ENCODE results near the gene FSHR.

FSHR gene

GRCh38 chr2:49154140-49154539 is at the start of gene FSHR:
Gene FSHR, minus strand, starts transcription at chr2:49154515. Its CDS starts 98 bp downstream, at chr2:49154417.
- in situ Hi-C loops (cut with HindIII; ENCODE audit: low sequenced_read_pairs) = no loop called here

- in situ Hi-C loops (cut with HindIII; ENCODE audit: low sequenced_read_pairs) = no loop called here
Observed at GRCh38 chr2:49199266-49199665, 45.0 kb upstream of the FSHR start.

- in situ Hi-C loops (cut with HindIII; ENCODE audit: low sequenced_read_pairs) = no loop called here
Observed at GRCh38 chr2:49194701-49195100, 40.4 kb upstream of the FSHR start.

GRCh38 chr2:49192036-49192435 is 37.7 kb upstream of the FSHR start:
- in situ Hi-C loops (cut with HindIII; ENCODE audit: low sequenced_read_pairs) = no loop called here

- in situ Hi-C loops (cut with HindIII; ENCODE audit: low sequenced_read_pairs) = loop anchor here (5.0 kb wide), 1 partner anchor 48 kb away; no protein-coding TSS in a partner anchor
Observed at GRCh38 chr2:49189512-49190225, 35.4 kb upstream of the FSHR start.

GRCh38 chr2:49186050-49186648 is 31.8 kb upstream of the FSHR start:
- in situ Hi-C loops (cut with HindIII; ENCODE audit: low sequenced_read_pairs) = loop anchor here (5.0 kb wide), 1 partner anchor 51 kb away; no protein-coding TSS in a partner anchor

- in situ Hi-C loops (cut with HindIII; ENCODE audit: low sequenced_read_pairs) = no loop called here
Observed at GRCh38 chr2:49178656-49179055, 24.3 kb upstream of the FSHR start.

GRCh38 chr2:49177194-49177593 is 22.9 kb upstream of the FSHR start:
- in situ Hi-C loops (cut with HindIII; ENCODE audit: low sequenced_read_pairs) = no loop called here

GRCh38 chr2:49175831-49176230 is 21.5 kb upstream of the FSHR start:
- in situ Hi-C loops (cut with HindIII; ENCODE audit: low sequenced_read_pairs) = no loop called here

GRCh38 chr2:49174750-49175149 is 20.4 kb upstream of the FSHR start:
- in situ Hi-C loops (cut with HindIII; ENCODE audit: low sequenced_read_pairs) = no loop called here

- in situ Hi-C loops (cut with HindIII; ENCODE audit: low sequenced_read_pairs) = no loop called here
Observed at GRCh38 chr2:49167131-49167530, 12.8 kb upstream of the FSHR start.

- in situ Hi-C loops (cut with HindIII; ENCODE audit: low sequenced_read_pairs) = no loop called here
Observed at GRCh38 chr2:49165662-49166061, 11.3 kb upstream of the FSHR start.

- in situ Hi-C loops (cut with HindIII; ENCODE audit: low sequenced_read_pairs) = no loop called here
Observed at GRCh38 chr2:49164729-49165128, 10.4 kb upstream of the FSHR start.

- in situ Hi-C loops (cut with HindIII; ENCODE audit: low sequenced_read_pairs) = no loop called here
Observed at GRCh38 chr2:49162151-49162550, 7.8 kb upstream of the FSHR start.

GRCh38 chr2:49154891-49155290 is 576 bp upstream of the FSHR start:
- in situ Hi-C loops (cut with HindIII; ENCODE audit: low sequenced_read_pairs) = no loop called here

GRCh38 chr2:49153252-49153651 is 1.1 kb downstream of the FSHR start:
- in situ Hi-C loops (cut with HindIII; ENCODE audit: low sequenced_read_pairs) = no loop called here

GRCh38 chr2:49152824-49153223 is 1.5 kb downstream of the FSHR start:
- in situ Hi-C loops (cut with HindIII; ENCODE audit: low sequenced_read_pairs) = no loop called here

GRCh38 chr2:49146401-49146800 is 7.9 kb downstream of the FSHR start:
- in situ Hi-C loops (cut with HindIII; ENCODE audit: low sequenced_read_pairs) = no loop called here

- in situ Hi-C loops (cut with HindIII; ENCODE audit: low sequenced_read_pairs) = no loop called here
Observed at GRCh38 chr2:49131801-49132200, 22.5 kb downstream of the FSHR start.

- in situ Hi-C loops (cut with HindIII; ENCODE audit: low sequenced_read_pairs) = no loop called here
Observed at GRCh38 chr2:49129034-49129433, 25.3 kb downstream of the FSHR start.

- in situ Hi-C loops (cut with HindIII; ENCODE audit: low sequenced_read_pairs) = no loop called here
Observed at GRCh38 chr2:49123600-49123999, 30.7 kb downstream of the FSHR start.

- in situ Hi-C loops (cut with HindIII; ENCODE audit: low sequenced_read_pairs) = no loop called here
Observed at GRCh38 chr2:49122107-49122506, 32.2 kb downstream of the FSHR start.

GRCh38 chr2:49113046-49113445 is 41.3 kb downstream of the FSHR start:
- in situ Hi-C loops (cut with HindIII; ENCODE audit: low sequenced_read_pairs) = no loop called here

Measured in DLD1 (cell line).